Dermis microvascular lymphatic vessel endothelial cell (primary cell): ENCODE measurements around the gene TIGD2. TPM values are rescaled to one million over a fixed set of nuclear protein-coding genes. Genes with fewer than 3 reads are reported as not detected.

Experiments used
- DNase-seq, 2 donors: peaks; one replicate each; pipeline versions ENCODE4 v3.0.0 to v3.0.0-alpha.2; 2010; ENCODE audit warnings: low read depth in 2 of 2
- total RNA-seq: library from RNA; depleted of rRNA; stranded (reverse); fragments of >200 nt; gene quantifications from 2 replicates; pipeline ENCODE4 v1.2.1, GENCODE V29; 2014

TIGD2 gene
- total RNA-seq: 3.3 and 3.9 TPM in 2 replicates

DNA sequence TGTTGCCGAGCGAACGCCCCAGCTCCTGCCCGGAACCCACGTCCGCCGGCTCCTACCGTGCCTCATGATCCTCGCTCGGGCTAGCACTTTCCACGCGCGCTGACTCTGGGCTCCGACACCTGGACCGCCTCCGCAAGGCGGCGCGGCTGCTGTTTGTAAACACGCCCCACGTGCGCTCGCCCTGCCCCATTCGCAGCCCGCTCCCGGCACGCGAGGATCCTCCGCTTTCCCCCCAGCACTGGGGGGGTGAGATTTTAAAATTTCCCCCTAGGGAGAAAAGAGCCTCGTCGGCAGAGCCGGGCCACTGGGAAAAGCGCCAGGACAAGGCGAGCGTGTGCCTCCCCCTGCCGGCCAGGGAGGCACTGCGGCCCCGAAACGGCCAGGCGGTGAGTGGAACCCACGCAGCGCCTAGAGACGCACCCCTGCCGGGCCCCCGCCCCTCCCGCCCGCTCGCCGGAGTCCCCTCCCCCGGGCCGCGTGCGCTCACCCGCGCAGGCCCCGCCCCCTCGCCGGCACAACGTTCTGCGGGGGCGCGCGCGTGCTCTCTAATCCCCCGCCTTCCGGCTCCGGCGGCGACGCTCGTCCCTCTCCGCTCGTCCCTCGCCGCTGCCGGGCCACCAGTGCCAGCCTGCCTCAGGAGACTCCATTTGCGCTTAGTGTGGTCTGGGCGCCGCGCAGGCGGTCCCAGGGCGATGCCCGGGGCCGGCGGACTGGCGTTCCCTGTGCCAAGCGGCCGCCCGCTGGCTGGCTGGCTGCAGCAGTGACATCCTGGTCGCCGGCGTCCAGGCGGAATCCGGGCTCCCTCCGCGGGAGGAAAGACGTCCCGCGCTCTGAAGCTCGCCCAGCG is at the start of gene TIGD2:
Gene TIGD2, plus strand, starts transcription at position 548 of the 847 bp plus-strand sequence. CDS start 1,442 bp downstream, outside the sequence.
- DNase-seq: peak; percentile 55 to 83

DNA sequence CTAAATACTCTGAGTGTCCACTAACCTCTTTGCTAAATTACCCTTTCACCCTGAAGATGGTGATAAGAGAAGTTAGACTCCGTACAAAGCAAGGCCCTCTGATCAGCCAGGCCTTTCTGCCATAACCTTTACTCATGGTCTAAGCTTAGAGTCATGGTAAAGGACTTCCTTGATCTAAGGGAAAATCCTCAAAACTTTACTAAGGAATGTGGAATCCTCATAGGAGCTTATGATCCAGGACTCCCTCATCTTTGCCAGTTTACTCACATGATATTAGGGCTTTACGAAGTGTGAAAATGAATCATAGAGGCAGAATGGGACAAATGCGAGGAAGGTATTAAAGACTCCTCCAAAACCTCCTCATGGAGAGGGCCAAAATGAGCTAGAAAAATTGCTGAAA is 46.5 kb upstream of the TIGD2 start:
- no peak for DNase-seq

DNA sequence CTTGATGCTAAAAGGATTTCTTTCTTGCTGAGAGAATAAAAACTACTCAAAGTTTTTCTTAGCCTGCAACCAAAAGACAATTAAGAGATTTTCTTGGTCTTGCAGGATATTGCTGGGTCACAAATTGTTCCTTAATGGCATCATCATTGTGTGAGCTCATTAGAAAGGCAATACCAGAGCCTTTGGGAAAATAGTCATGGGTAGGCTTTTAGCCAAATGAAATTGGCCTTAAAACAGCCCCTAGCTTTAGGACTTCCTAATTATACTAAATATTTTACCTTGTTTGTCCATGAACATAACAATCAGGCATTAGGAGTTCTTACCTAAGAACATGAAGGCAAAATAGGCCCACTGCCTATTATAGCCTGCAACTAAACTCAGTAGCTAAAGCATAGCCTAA is 43.9 kb upstream of the TIGD2 start:
- no peak for DNase-seq

DNA sequence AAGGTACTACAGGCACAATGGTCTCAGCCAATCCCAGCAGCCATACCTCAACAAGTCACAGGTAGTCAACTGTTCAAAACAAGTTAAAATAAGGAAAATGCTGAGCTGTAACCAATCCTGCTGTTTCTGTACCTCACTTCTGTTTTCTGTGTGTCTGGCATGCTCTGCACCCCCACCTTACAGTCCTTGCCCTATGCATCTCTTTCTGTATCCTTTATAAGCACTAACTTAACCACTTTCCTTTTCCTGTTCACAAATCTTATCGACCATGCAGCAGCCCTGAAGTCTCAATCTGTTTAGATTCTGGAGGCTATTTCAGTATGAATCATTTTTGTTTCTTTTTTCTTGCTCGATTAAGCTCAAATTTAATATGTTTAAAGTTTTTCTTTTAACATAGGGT is 41.9 kb upstream of the TIGD2 start:
- no peak for DNase-seq

DNA sequence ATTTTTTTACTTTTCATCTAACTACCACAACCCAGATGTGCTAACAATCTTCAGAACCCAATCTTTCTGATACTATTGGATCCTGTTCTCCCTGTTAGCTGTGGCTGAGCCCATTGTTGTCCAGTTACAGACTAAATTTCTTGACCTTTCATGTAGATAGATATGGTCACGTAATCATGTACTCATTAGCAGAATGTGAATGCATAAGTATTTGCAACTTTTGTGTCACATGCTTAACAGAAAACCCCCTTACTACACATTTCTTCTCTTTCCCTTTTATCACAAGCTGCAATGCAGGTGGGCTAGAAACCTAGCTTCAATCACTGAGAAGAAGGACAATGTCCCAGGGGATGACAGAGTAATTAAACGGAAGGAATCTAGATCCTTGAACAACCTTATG is 41.3 kb upstream of the TIGD2 start:
- DNase-seq: no peak

DNA sequence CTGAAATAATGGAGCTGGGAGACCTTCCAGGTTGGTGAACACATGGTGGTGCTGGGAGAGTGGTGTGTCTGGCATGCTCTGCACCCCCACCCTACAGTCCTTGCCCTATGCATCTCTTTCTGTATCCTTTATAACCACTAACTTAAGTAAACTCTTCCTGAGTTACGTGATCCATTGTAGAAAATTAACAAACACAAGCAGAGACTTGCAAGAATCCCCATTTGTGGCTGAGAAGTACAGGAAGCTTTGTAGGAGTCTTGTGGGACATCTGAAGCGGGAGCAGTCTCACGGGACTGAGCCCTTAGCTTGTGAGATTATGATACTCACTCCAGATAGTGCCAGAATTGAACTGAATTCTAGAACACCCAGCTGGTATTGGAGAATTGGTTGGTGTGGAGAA is 40.0 kb upstream of the TIGD2 start:
- no peak for DNase-seq

DNA sequence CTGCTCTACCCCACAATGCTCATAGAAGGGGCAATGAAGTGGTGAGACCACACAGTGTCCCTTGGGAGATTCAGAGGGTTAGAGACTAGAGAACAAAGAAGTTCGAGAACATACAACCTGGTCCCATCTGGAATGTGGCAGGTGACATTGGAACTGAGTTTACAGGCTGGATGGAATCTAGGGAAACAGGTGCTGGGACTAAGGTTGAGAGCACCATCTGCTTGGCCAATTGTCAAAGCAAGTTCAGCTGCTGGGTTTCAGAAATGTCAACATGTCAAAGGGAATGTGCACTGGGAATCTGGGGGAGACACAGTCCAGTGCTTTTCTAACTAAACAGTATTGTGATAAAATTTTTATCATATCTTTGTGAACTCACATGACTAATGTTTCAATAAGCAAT is 38.4 kb upstream of the TIGD2 start:
- DNase-seq: no peak

DNA sequence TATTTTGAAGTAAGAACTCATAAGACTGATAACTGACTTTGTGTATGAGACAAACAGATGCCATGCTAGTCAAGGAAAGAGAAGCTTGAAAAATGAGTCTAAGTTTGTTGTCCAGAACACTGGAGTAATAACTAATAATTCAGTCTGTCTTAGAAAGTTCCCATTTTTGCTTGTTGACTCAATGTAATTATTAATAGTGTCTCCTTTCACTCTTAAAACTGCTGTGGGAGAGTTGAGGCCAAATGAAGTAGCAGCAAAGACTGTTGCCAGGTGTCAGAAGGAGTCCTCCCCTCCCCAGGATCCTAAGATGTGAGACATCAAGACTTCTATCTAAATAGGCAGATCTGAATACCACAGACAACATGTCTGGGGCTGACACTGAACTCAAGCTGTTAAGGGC is 33.6 kb upstream of the TIGD2 start:
- DNase-seq: no peak

DNA sequence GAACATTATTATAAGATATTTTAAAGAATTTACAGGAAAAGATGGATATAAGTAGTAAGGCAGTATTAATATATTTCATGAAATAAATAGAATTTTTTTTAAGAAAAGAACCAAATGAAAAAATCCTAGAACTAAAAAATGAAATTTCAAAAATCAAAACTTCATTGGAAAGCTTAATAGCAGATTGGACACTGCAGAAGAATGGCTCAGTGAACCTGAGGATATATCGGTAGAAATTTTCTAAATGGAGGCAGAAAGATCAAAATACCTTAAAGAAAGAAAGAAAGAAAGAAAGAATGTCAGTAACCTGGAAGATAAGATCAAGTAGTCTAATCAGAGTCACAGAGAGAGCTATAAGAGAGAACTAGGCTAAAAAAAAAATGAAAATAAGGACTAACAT is 33.0 kb upstream of the TIGD2 start:
- no peak for DNase-seq

DNA sequence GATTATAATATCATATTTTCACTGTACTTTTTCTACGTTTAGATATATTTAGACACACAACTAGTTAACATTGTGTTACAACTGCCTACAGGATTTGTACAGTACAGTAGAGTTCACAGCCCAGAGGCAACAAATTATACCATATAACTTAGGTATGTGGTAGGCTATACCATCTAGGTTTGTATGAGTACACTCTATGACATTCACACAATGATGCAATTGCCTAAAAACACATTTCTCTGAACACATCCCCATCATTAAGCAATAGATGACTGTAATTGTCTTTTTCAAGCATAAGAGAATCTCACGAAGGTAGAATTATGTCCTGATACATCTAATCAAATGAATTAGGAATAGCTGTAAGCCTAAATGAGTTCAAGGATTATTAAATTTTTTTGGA is 12.3 kb upstream of the TIGD2 start:
- DNase-seq: no peak

DNA sequence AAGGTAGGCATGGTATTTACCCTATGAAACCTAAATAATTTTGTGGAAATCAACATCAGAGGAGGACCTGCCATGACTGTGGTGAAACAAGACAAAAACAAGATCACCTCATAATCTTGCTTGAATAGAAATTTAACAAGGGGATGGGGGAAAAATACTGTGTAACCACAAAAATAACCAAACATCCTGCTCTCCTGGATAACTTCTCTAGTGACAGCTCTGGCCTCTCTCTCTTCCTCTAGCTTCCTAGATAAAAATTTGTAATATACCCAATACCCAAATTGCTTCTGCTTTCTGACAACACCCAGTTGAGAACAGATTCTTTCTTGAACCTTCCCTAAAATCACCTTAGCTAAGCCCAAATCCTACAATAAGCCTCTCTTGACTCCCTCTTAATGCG is 11.9 kb upstream of the TIGD2 start:
- no peak for DNase-seq

DNA sequence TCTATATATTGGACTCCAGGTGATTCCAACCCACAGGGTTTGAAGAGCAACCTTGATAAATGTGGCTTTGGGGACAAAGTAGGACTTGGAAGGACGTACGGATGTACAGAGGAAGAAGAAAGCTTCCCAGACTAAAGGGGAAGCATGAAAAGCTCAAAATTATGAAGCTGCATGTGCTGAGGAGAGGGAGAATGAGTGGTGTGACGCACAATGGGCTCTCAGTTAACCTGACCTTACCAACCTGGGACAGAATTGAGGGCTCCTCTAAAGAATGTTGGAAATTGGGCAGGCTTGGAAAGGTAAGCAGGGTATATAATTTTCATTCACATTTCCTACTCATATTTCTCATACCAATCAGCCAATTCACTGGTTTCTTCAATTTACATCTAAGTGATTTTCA is 10.5 kb upstream of the TIGD2 start:
- no peak for DNase-seq

DNA sequence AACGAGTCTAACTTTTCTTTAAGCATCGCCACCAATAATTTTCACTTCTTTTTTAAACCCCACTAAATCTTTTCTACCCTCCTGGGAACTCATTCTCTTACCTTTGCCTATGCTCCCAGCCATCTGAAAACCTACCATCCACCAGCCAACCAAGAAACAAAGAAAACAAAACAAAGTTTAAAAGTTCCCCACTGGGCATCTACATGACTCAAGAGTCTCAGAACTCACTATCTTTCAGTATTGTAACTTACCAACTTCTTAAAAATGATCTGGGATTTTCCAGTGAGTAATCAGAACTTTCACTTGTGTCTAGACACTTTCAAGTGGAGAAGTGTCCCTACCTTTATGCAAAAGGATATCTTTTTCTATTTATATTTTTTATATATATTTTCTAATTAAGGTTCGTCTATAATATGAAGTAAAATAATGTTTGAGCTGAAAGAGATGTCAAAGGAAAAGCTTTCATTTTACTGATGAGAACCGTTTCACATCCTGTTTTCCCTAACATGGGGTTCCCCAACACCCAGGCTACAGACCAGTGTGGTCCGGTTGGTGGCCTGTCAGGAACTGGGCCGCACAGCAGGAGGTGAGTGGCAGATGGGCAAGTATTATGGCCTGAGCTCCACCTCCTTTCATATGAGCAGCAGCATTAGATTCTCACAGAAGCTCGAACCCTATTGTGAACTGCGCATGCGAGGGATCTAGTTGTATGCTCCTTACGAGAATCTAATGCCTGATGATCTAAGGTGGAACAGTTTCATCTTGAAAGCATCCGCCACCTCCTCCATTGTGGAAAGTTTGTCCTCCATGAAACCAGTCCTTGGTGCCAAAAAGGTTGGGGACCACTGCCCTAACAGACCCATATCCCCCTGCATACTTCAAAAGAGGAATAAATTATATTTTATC is 9.8 kb upstream of the TIGD2 start:
- no peak for DNase-seq

DNA sequence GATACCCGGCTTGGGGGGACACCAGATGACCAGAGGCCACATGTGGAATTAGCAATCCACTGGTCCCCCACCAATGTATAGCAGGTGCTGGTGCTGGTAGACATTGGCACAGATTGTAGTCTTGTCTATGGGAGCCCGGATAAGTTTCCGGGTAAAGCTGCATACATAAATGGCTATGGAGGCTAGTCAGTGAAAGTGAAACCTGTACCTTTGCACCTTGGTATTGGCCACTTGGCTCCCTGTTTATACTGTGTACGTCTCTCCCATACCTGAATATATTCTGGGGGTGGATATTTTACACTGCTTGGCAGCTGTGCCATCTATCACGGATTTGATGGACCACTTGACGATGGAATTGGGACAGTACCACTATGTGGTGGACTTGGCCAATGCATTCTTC is 5.6 kb upstream of the TIGD2 start:
- DNase-seq: no peak

DNA sequence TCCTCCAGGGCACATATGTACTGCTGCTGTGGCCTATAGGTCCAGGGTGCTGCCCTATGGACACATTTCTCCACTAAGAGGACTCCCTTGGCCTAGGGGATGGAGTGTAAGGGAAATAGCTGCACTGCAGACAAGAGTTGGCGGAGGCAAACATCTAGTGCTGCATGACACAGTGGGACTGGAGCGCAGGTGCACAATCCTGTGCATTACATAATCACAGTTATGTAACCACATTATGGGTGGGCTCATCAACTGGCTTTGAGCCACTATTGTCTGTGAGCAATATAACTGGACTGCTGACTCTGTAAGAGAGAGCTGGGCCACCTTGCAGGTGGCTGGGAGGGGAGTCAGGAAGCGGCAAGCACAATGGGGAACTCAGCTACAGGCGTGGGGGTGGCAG is 3.2 kb upstream of the TIGD2 start:
- peak; percentile 6 to 40 for DNase-seq

DNA sequence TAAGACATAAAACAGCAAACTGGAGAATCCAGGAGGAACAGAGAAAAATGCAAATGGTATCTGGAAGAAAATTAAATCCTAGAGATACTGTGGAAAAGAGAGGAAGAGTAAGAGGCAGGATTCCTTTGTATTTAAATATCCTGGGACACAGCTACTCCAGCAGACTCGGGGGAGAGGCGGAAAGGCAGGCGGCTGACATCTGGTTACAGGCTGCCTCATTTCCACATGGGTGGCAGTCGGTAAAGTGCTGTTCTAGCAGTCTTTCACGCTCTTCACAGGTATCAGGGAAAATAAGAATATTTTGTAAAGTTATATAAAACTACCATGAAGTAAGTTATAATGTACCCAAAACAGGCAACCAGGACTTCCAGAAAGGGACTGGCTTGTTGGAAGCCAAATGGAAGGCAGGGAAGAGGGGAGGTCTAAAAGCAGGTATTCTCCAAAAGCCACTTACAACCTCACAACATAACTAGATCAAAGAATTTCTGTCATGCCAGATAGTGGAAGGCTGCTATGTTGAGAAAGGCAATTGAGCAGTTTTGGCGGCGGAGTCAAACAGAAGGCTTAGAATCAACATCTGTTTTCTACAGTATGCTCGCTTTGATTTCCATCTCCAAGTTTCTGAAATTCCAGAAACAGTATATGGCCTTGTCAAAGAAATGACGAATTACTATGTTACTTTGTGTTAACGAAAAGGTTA is 1.3 kb upstream of the TIGD2 start:
- no peak for DNase-seq

DNA sequence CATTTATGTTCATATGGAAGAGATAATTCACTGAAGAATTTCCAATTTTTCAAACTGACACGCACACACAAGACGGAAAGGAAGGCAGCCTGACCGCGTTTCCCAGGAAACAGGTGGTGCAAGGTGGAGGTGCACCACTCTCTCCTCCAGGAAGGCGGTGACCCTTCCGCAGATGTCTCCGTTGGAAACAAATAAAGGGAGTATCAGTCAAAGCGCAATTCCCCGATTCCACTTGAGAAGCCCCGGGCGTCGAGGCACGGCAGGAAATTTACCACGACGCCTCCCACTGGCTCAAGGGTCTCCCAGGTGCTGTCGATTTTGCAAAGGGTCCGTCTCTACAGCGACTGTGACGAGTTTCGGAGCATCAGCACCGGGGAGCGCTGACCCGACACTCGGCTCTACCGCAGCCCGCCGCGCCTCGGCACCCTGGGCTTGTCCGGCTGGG is 770 bp upstream of the TIGD2 start:
- peak in 1 of 2 donors; percentile 5 for DNase-seq

DNA sequence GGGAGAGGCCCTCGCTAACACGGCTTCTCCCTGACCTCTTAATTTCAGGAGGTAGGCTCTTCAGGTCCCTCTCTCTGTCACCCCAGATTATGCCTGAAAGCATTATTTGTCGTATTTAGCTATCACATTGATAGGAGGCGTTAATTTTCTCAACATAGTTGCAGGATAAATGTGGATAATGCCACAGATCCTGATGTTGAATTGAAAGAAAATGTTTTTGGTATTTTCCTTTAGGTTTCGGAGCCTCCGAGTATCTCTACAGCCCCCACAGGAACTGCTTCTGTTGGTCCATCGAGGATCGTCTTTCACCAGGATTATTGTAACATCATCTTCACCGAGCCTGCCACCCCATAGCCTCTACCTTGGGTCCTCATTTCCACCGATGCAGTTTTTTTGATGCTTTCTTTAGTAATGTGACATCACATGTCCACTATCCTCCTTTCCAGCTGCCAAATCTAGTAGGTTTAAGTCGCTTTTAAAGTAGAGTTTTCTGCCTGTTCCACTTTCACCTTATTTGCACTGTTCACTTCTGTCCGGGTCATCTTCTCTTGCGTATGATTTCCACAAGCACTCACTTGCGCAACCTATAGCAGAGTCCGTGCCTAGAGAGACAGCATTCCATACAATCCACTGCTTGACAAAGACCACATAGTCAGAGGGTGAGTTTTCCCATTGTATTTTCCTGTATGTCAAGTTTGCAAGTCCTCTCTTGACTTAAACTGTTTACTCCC is 665 bp downstream of the TIGD2 start:
- DNase-seq: peak; percentile 1 to 18

DNA sequence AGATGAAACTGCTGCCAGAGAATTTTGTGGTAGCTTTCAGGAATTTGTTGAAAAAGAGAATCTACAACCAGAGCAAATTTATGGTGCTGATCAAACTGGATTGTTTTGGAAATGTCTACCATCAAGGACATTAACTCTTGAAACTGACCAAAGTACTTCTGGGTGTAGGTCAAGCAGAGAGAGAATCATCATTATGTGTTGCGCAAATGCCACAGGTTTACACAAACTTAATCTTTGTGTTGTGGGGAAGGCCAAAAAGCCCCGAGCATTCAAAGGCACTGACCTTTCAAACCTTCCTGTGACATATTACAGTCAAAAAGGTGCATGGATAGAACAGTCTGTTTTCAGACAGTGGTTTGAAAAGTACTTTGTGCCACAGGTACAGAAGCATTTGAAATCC is 2.1 kb downstream of the TIGD2 start:
- DNase-seq: no peak

DNA sequence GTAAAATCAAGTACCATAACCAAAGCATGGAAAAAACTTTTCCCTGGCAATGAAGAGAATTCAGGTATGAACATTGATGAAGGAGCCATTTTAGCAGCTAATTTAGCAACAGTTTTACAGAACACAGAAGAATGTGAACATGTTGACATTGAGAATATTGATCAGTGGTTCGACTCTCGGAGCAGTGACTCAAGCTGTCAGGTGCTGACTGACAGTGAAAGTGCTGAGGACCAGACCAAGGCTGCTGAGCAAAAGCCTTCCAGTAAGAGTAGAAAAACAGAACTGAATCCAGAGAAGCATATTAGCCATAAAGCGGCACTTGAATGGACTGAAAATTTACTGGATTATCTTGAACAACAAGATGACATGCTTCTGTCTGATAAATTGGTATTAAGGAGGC is 2.8 kb downstream of the TIGD2 start:
- DNase-seq: no peak

DNA sequence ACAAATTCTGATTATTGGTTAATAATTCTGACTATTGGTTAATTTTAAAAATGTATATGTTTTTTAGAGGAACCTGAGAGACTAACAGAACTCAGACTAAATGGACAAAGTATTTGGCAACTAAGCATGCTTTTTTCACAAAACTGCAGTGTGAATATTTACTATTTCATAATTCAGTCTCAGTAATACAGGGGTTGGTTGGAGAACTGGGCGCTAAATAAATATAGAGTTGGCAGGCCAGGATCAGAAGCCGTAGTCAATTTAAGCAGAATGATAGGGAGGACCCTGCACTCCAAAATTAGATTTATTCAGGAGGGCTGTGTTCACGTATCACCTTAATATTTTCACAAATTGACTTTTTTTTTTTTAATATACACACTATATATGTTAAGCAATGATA is 5.8 kb downstream of the TIGD2 start:
- no peak for DNase-seq
